HG02973 (cell line): ENCODE measurements around the gene GUCA2B.

ENCODE experiments used
- ATAC-seq: cut with Tn5 transposase; IDR thresholded peaks from one replicate; pipeline ENCODE4 v1.9.1; 2021; ENCODE audit warnings: moderate library complexity; ENCODE audit not compliant: unreplicated experiment

GUCA2B gene

DNA sequence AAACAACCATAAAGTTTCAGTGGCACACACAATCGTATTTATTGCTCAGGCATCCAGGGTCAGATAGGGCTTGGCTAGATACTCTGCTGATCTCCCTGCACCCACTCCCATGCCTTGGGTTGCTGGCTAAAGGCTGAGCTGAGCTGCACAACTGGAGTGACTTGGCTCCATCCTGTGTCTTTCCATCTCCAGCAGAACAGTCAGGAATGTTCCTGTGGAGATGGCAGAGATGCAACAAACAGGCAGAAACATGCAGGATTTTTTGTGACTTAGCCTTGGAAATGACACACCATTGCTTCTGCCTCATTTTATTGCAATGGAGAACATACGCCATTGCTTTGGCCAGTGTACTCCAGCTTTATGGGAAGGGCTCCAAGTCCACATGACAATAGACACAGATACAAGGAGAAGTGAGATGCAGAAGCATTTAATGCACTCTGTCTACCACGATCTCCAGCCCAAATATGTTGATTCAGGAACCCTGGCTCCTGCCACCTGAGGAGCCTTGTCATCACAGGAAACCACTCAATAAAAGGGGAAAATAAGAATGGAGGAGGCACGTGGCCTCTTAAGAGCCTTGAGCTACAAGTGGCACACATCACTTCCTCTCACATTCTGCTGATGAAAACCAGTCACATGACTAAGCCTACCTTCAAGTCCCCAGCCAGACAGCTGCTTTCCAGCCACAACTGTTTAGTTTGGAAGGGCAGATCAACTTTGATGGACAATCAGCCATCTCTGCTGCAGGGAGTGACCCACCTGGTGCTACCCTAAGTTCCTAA, 10.1 kb upstream of the GUCA2B start:
- no peak for ATAC-seq

DNA sequence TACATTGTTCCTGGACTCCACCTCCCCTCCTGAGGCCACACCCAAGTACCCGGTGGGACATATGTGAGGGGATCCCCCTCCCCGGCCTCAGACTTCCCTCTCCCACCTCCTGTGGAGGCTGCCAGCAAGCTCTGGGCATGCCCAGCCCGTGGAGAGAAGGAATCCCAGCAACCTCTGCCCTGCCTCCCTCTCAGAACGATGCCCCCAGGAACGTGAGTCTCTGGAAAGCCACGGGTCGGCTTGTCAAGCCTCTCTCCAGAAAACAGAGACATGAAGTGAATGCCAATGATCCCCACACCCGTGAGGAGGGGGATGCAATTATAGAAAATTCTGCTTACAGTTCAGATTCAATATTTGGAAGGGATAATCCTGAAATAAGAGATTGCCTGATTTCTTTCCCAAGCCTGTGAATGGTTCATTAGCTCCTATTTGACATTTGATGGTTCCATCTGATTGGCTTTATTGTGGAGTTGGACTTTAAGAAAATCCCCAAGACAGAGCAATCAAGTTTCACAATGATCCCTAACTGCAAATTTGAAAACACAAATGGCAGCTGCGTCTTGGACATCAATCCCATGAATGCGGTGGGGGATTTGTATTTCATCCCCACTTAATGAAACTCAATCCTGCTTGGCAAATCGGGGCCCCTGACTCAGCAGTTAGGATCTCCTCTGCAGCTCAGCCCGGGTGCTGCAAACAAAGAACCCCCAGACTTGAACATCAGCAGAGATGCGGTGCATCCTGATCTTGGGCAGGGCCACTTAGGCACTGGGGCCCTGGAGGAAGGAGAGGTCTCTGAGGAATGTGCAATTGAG, 9.1 kb upstream of the GUCA2B start:
- no peak for ATAC-seq

DNA sequence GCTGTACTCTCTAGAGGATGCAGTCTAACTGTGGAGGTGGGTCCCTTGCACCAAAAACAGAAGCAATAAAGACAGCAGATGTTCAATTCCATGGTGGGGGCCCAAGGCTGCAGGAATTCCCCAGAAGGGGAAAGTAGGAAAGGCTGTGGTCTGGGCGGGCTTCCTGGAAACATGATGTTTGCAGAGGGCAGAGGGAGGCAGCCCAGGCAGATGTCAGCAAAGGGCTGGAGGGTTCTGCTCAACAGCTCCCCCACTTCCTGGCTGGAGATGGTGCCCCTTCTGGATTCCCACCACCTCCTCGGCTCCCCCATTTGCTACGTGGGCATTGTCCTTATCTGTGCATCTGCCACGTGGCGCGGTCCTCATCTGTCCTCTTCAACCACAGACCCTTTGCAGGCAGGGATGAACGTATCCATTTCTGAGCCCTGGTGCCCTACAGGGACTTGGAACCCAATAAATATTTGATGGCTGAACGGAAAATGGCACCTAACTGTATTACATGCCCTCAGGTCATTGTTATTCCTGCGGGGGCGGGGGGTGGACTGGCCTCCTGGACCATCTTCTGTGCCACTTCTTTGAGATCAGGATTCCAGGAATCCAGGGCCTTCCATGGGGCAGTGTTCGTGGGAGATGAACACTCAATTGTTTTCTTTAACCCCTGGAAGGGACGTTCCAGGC, 8.4 kb upstream of the GUCA2B start:
- ATAC-seq: no peak

DNA sequence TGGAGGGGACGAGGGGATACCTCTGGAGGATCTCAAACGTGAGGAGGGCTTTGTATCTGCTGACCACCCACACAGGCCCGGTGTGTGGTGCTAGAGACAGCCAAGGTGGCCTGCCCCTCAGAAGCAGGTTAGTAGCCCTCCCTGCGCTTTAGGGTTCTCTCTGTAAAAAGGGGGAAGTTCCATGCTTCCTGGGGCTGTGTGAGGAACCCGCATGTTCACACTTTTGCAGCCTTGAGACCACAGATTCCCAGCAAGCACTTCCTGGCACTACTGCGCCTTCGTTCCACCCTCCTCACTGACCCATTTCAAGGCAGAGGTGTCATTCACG, 7.9 kb upstream of the GUCA2B start:
- ATAC-seq: no peak

DNA sequence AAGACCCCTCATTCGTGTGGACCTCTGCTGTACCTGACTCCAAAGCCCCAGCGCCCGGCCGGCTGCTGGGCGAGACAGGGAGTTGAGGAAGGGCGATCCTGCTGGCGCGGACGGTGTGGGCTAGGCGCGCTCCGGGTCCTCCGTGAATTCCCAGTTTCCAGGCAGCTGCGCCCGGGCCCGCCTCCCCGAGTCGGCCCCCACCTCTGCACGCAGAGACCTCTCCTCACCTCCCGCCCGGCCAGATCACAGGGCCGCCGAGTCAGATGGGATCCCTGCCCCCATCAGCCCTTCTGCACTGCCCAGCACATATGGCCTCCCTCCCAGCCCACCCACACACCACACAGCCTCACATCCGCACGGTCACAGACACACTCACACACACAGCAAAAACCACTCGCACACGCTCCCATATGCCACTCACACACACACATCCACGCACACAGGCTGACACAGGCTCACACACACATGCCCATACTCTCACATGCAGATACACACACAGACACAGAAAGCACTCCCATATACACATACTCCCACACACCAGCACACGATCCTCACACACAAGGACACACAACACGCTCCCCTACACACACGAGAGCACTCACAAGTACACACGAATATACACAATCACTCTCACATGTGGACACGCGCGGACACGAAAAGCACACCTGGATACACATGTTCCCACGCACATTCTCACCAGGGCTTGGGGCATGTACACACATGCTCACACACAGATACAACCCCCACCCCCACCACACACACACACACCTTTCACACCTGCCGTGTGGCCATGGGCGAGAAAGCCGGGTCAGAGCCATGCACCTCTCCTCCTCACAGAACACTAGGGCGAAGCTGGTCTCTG, 7.2 kb upstream of the GUCA2B start:
- ATAC-seq: no peak

DNA sequence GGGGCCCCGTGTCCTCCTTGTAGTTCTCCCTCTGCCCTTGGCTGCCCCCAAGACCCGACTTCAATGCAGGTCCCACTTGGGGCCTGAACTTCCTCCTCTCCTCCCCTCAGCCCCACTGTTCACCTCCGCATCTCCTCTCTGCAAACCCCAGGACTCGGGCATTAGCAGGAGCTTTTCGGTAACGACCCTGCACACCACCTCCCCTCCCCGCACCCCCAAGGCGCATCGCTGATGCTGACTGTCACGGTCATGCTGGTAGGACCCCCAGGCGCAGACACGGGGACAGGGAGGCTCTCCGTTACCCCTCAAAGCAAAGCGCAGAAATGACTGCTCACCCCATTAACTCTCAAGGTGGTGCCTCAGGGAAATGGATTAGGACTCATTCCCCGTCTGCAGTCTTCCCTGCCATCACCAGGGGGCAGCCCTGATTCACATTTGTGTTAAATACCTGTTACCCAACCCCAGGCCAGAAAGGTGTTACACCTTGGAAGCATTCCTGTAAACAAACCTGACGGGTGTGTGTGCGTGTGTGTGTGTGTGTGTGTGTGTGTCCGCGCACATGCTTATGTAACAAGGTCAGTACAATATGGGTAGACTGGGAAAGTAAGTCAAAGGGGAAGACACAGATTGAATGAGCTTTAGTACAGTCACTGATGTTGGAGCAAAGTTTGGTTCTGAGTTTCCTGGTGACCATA, 6.4 kb upstream of the GUCA2B start:
- no peak for ATAC-seq

DNA sequence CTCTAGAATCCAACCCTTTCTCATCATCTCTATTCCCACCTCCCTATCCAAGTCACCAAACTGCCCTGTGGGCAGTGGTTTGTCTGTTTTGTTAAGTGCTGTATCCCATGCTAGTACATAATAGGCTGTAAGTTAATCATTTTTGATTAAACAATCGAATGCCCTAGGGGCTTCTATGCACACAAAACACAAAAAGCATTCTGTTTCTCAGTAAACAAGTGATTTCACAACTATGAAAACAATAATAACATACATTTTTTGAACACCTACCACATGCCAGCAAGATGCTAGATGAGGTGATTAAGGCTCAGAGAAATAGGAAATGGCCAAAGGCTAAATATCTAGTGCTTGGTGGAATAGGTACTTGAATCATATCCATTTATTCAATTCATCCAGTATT, 5.0 kb upstream of the GUCA2B start:
- no peak for ATAC-seq

DNA sequence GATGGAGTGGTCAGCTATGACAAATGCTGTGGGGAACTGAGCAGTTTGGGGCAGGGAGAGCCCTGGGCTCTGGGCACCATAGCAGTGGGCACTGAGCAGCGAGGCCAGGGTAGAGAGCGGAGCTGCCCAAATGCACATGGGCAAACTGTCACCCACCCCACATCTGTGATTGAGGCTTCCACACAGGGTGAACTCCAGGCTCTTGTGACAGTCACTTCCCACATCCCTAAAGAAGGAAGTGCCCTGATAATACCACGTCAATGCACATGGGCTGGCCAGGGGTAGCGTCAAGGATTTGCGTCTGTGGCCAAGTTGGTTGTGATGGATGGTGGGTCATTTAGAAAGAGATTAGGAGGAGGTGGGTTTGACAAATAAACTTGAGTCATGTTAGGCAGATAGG, 2.6 kb upstream of the GUCA2B start:
- ATAC-seq: no peak

DNA sequence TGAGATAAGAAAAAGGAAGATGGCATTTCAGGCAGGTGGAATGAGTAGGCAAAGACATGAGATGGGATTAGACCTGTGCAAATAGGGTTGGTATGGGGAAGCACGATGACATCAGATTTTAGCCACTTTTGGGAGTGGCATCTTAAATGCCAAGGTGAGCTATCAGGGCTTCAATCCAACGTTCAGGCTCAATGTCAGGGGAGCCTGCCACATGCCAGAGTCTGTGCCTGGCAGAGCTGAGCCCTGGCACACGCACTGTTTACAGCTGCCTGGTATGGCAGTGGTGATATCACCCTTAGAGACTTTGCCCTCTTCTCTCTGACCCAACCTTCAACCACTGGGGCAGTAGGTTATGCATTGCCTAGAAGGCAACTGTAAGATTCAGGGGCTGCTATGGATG, 1.1 kb upstream of the GUCA2B start:
- ATAC-seq: no peak

DNA sequence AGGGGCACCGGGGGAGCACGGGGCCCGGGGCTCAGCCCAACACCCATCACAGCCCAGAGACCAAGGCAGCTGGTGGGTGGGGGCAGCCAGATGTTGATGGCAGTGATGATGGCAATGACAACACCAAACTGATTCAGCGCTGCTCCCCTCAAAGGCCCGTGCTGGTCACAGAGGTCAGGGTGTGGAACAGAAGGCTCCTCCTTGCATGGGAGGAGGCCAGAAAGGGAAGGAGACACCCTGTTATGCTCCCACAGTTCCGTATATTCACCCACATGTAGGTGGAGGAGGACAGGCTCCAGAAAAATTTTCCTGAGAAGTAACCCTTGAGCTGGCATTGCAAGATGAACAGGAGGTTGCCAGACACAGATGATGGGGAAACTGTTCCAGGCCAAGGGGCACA, 414 bp downstream of the GUCA2B start:
- no peak for ATAC-seq

DNA sequence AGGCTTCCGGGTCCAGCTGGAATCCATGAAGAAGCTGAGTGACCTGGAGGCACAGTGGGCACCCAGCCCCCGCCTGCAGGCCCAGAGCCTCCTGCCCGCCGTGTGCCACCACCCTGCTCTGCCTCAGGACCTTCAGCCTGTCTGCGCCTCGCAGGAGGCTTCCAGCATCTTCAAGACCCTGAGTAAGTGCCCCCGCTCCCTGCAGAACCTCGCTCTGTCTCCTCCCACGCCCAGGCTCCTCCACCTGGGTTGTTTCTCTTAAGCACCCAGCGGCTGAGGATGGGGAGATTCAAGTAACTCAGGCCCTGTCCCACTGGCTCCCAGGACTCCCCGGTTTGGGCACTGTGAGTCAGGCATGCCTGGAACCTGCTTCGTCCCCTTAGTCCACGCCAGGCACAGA, 1.5 kb downstream of the GUCA2B start:
- no peak for ATAC-seq

DNA sequence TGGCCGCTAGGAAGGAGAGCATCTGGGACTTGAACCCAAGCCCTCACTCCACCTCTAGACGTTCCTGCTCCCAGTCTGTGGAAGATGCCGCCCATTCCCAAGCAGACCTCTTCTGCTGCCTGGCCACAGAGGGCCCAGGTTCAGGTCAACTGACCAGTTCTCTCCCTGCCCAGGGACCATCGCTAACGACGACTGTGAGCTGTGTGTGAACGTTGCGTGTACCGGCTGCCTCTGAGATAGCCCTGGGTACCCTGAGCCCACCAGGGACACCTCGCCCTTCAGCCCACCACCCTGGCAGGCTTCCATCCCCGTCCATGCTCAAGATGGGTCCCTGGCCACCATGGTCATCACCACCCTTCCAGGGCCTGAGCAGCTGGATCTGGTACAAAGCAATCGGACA, 2.2 kb downstream of the GUCA2B start:
- no peak for ATAC-seq

DNA sequence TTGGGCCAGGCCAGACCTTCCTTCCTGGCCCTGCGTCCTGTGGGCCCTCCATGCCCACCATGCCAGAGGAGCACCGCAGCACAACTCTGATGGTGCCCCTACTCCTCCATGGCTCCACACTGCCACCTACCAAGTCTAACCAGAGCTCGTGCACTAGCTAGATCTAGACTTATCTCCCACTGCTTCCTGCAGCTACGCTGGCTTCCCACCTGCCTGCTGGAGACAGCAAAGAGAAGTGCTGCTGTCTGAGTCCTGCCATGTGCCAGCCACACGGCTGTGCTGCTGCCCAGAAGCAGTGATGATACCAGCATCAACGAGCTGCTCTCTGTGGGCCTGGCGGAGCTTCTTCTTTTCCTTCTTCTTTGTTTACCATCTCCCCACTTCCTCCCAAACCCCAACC, 4.5 kb downstream of the GUCA2B start:
- ATAC-seq: no peak

DNA sequence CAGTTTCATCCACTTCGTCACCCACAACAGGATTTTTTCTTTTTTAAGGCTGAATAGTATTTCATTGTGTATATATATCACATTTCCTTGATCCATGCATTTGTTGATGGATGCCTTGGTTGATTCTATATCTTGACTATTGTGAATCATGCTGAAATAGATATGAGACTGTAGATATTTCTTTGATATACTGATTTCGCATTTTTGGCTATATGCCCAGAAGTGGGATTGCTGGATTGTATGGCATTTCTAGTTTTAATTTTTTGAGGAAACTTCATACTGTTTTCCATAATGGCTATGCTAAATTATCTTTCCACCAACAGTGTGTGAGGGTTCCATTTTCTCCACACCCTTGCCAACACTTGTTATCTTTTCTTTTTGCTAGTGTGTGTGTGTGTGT, 5.0 kb downstream of the GUCA2B start:
- no peak for ATAC-seq

DNA sequence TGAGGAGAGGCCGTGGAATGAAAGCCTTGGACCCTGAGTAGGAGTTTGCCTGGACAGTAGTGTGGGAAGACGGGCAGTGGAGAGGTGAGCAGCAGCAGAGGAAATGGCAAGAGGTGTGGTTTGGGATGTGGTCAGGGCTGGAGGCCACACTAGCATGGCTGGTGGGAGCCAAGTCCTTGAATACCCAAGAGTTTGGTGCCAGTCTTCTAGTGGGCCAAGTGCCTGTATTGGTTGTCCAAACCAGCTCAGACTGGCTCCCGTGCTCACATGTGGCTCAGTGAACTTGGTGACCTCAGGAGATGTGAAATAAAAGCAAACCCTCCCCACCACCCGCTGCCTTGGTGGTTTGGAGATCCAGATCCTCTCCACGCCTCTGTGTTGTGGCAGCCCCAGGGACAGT, 9.0 kb downstream of the GUCA2B start:
- no peak for ATAC-seq

DNA sequence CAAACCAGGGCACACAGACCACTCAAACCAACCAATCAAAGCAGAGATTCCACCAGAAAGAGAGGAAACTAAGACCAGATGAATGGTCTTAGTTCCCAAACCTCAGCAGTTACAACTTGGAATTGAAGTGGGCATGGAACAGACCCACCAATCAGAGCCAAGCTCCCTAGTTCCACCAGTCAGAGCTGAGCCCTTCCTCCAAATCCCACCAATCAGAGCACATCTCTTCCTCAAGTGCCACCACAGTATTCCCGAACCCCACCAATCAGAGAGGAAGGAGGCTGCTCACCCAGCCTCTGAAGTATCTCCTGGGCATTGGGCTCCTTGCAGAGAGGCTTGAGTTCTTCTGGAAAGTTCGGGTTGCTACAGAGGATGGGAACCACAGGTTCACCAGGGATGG, 9.9 kb downstream of the GUCA2B start:
- ATAC-seq: no peak

DNA sequence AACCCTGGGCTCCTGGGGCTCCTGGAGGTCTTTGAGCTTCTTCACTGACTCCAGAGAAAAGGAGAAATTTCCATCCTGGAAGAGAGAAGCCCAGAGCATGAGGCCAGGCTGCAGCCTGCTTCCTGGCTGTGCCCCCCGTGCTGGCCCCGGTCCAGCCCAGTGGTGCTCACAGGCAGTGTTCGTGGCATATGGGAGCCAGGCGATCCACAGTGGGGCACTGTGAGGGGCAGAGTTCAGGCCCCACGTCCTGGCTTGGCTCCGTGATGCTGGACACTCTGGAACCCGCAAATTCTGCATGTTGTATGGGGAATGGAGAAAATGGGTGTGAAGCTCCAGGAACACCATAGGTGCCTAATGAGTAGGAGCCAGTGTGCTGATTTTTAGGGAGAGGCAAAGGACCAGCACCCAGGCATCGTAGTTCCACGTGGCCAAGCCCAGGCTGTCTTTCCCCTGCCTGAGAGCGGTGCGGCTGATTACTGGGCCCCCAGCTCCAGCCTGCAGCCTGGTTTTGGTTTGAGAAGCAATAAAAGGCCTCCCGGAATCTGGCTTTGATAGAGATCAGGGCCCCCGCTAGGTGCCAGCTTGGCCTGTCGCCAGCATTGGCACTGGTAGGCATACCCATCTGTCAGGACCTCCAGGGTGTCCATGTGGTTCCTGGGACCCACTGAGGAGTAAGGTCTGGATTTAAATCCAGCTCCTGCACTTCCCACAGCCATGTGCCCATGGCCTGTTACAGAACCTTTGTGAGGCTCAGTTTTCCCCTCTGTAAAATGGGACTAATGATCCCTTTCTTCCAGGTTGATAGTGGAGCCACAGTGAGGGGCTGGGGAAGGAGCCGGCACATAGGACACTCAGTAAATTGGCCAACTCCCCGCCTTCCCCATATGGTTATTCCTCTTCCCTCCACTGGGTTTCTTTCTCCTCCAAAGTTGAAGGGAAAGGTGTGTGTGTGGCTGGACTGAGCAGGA, 10.6 kb downstream of the GUCA2B start:
- ATAC-seq: no peak

DNA sequence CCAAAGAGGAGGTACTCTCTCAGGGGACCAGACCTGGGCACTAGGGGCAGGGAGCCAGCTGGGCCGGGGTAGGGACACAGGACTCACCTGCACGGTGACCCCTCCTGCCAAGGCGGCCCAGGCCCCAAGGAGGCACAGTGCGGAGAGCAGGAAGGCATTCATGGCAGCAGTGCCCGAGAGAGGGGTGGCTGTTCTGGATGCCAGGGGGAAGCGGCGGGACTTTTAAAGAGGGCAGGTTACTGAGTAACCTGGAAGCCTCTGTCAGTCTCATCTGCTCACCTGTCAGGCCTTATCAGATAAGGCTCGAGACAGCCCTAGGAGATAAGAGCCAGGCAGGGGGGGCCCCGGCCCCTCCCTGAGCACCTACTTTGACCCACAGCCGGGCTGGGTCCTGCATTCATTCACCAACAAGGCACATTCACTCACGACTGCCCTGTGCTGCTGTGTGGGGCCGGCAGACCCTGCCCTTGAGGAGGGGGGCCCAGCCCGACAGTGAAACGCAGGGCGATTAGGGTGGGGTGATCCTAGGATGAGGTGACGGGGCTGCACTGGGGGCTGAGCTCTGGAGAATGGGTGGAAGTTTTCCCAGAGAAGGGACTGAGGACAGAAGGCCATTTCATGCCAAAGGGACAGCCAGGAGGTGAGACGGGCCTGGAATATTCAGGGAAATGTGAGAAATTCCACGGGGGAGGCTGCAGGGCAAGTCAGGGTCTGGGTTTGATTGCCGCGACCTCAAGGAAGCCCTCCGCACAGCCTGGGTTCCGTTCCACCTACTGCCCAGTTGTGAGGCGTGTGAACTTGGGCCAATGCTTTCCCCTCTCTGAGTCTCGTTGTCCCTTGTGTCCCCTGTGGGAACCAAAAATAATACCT, 11.6 kb downstream of the GUCA2B start, which contains the start of gene GUCA2A:
TSS of gene GUCA2A (minus strand) at position 195 of the 870 bp plus-strand sequence. CDS start at position 162, 33 bp downstream.
- no peak for ATAC-seq
